ENCODE results near the gene OR51M1. TPM values are rescaled to one million over a fixed set of nuclear protein-coding genes. Genes with fewer than 3 reads are reported as not detected.

OR51M1 gene
- total RNA-seq, 1 experiment from 2014 or later, result not detected

Other genes with a start within 250 kb of the OR51M1 start
- gene OR52A5, start 245.5 kb upstream of the OR51M1 start, total RNA-seq (2014; rRNA removed; shearing (Covaris generic)), result 0.11 and 0.21 TPM in 2 replicates
- gene OR52A1, start 229.1 kb upstream of the OR51M1 start, total RNA-seq (2014; rRNA removed; shearing (Covaris generic)), result 3.0 and 8.2 TPM in 2 replicates
- gene OR51V1, start 183.1 kb upstream of the OR51M1 start, total RNA-seq (2014; rRNA removed; shearing (Covaris generic)), result not detected in 2 replicates
- gene HBB, start 156.7 kb upstream of the OR51M1 start, total RNA-seq (2014; rRNA removed; shearing (Covaris generic)), result not detected in 2 replicates
- not detected in 2 replicates for gene HBD, start 149.3 kb upstream of the OR51M1 start, total RNA-seq (2014; rRNA removed; shearing (Covaris generic))
- not detected in 2 replicates for gene HBG1, start 134.0 kb upstream of the OR51M1 start, total RNA-seq (2014; rRNA removed; shearing (Covaris generic))
- gene HBG2, start 129.0 kb upstream of the OR51M1 start, total RNA-seq (2014; rRNA removed; shearing (Covaris generic)), result not detected in 2 replicates
- 1.5 and 3.4 TPM in 2 replicates for gene HBE1, start 113.9 kb upstream of the OR51M1 start, total RNA-seq (2014; rRNA removed; shearing (Covaris generic))
- not detected in 2 replicates for gene OR51B4, start 81.9 kb upstream of the OR51M1 start, total RNA-seq (2014; rRNA removed; shearing (Covaris generic))
- not detected in 2 replicates for gene OR51B2, start 59.5 kb upstream of the OR51M1 start, total RNA-seq (2014; rRNA removed; shearing (Covaris generic))
- 0.15 TPM in 1 of 2 replicates, not detected in the other for gene OR51B5, start 40.3 kb upstream of the OR51M1 start, total RNA-seq (2014; rRNA removed; shearing (Covaris generic))
- gene OR51B6, start 32.3 kb upstream of the OR51M1 start, total RNA-seq (2014; rRNA removed; shearing (Covaris generic)), result not detected in 2 replicates
- gene OR51Q1, start 38.3 kb downstream of the OR51M1 start, total RNA-seq (2014; rRNA removed; shearing (Covaris generic)), result not detected in 2 replicates
- gene OR51I1, start 57.7 kb downstream of the OR51M1 start, total RNA-seq (2014; rRNA removed; shearing (Covaris generic)), result not detected in 2 replicates
- not detected in 2 replicates for gene OR51I2, start 65.5 kb downstream of the OR51M1 start, total RNA-seq (2014; rRNA removed; shearing (Covaris generic))
- not detected in 2 replicates for gene OR52D1, start 104.9 kb downstream of the OR51M1 start, total RNA-seq (2014; rRNA removed; shearing (Covaris generic))
- gene UBQLN3, start 126.1 kb downstream of the OR51M1 start, total RNA-seq (2014; rRNA removed; shearing (Covaris generic)), result not detected in 2 replicates
- not detected in 2 replicates for gene UBQLNL, start 132.9 kb downstream of the OR51M1 start, total RNA-seq (2014; rRNA removed; shearing (Covaris generic))
- gene OR52H1, start 164.7 kb downstream of the OR51M1 start, total RNA-seq (2014; rRNA removed; shearing (Covaris generic)), result 0.30 TPM in 1 of 2 replicates, not detected in the other
- not detected in 2 replicates for gene OR52B6, start 197.1 kb downstream of the OR51M1 start, total RNA-seq (2014; rRNA removed; shearing (Covaris generic))
- 27.4 and 40.6 TPM in 2 replicates for gene TRIM6, start 212.8 kb downstream of the OR51M1 start, total RNA-seq (2014; rRNA removed; shearing (Covaris generic))
- gene TRIM34, start 241.2 kb downstream of the OR51M1 start, total RNA-seq (2014; rRNA removed; shearing (Covaris generic)), result 1.4 and 1.6 TPM in 2 replicates

Measured in H7 (cell line).